Stimulated activated CD4-positive, alpha-beta T cell treated with anti-CD3 and anti-CD28 coated beads, TNF-alpha, amount 100 ng/mL, for 1 hour (primary cell): ENCODE results near the gene SPOCK1.
"Not testable (repeated sequence)": the region's sequence is repeated elsewhere in the genome, so short reads cannot be mapped to it uniquely, and the experiment has no call there.

Experiments used
- DNase-seq, 3 donors: peaks; one replicate each; pipeline ENCODE4 v3.0.0-alpha.2; 2020; ENCODE audit warnings: low read depth in 3 of 3, low spot score in 1 of 3

The SPOCK1 gene

DNA sequence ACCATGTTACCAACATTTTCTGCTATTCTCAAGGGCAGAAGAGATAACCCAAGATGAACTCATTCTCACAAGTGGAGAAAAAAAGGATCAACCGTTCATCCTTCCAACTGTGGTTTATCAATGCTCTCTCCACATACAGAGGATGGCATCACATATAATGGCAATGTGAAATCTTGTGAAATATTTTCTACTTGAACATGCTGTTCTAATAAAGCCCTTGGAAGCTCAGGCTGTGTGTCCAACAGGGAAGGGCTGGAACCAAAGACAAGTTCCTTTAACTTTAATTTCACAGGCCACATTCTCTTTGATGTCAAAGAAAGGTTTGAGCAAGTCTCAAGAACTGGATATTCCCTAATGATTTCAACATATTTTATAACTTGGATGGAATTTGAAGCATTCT, 230.5 kb downstream of the SPOCK1 start:
- no peak for DNase-seq

- no peak for DNase-seq
Observed at GRCh38 chr5:137266186-137266585, 232.9 kb downstream of the SPOCK1 start.

DNA sequence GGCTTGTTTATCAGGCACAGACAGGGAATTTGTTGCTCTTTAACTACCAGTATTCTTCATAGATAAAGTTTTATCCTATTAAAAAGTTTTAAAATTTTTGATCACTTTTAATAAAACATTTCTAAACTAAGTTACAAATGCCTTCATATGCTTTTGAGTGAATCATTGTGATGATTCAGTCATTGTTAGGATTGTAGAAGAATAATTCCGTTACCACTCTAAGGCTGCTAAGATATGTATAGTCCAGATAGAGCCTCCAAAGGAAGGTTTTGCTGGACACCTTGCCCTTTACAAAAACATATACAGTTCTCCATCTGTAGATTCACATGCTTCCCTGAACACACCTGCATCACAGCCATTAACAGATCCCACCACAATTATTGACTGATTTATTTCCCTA, 233.7 kb downstream of the SPOCK1 start:
- no peak for DNase-seq

DNA sequence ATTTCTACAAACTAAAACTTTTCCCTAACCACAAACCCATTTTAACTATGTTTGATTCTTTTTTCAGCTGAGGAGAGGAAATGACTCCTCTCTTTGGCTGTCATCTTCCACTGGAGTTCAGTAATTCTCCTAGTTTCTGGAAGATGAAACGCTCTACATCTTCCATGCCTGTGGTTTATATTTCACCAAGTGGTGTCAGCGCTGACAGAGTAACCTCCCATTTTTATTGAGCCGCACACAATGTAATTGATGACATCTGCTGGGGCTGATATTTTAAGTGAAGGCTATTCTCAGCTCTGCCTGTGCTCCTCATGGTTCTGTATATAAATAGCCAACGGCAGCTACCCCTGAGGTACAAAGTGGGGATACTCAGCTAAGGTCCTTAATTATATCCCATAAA, 234.6 kb downstream of the SPOCK1 start:
- no peak for DNase-seq

DNA sequence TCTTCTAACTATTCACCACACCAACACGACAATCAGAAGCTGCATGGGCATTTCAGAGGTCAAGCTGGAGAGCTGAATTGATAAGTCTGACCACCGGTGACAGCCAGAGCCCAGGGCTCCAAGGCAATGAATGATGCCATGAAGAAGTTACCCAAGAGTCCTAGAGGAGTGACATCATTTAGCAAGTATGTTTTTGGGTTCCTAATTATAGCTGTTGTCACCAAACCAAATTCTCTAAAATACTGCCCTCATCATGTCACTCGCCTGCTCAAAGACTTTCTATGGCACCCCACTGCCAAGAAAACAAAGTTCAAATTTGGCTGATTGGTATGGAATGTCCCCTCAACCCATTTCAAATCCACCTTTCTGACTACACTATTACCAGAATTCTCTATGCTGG, 235.1 kb downstream of the SPOCK1 start:
- DNase-seq = no peak

DNA sequence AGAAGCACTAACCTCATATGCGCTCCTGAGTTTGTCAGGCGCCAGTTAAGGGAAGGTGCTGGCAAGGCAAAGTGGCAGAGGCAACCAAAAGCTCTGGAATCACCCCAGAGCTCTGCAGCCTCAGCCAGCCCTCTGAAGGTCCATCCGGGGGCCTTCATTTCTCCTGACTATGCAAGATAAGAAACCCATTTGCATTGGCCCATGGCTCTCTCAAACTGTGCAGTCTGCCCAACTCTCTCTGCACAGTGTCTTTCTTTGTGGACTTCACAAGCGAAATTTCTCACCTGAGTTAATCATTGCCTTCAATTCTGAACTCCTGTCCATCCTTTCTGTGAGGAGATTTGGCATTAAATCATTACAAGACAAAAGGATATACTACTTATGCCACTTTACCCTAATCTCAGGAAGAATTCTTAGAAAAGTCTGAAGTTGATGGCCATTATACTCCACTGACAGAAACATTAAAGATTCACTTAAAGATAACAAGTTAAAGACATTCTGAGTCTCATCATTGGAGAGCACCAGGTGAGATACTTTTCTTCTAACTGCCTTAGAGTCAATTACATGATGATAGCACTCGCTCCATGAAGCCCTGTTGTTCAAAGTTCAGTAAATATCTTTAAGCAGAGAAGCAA, 235.6 kb downstream of the SPOCK1 start:
- no peak for DNase-seq

DNA sequence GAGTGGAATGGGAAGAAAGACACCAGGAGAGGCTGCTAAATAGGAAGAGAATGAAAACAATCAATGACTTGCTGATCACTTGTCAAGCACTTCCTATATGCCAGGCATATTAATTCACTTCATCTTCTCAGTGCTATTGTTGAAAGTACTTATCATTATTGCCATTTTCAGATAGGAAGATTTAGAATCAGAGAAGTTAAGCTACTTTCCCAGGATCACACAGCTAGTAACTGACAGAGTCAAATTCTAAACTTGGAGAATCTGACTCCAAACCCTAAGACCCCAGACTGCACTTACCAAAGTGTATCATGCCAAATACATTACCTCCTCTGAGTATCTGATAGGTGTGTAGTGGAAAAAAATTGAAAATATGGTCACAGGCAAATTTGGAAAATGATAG, 236.3 kb downstream of the SPOCK1 start:
- no peak for DNase-seq

GRCh38 chr5:137260820-137261695, 238.1 kb downstream of the SPOCK1 start:
- no peak for DNase-seq

GRCh38 chr5:137259115-137259514, 240.0 kb downstream of the SPOCK1 start:
- DNase-seq = not testable (repeated sequence)

GRCh38 chr5:137254119-137255090, 244.7 kb downstream of the SPOCK1 start:
- DNase-seq = no peak

- DNase-seq = no peak
Observed at GRCh38 chr5:137252512-137252911, 246.6 kb downstream of the SPOCK1 start.

GRCh38 chr5:137250421-137250820, 248.7 kb downstream of the SPOCK1 start:
- DNase-seq = no peak

DNA sequence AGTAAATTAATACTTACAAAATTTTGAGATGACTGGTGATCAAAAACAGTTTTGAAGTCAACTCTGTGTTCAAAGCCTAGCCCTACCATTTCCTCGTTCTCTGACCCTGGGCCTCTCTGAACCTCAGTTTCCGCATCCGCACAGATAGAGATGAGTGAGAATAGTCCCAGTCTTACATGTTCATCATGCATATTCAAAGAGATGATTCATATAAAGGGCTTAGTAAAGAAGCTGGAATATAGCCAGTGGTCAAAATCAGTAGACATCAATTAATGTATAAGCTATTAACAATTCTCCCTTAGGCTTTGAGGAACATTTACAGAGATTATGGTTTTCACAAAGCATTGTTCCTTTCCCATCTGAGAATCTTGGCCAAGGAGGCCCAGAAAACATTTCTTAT, 250.6 kb downstream of the SPOCK1 start:
- DNase-seq = no peak

DNA sequence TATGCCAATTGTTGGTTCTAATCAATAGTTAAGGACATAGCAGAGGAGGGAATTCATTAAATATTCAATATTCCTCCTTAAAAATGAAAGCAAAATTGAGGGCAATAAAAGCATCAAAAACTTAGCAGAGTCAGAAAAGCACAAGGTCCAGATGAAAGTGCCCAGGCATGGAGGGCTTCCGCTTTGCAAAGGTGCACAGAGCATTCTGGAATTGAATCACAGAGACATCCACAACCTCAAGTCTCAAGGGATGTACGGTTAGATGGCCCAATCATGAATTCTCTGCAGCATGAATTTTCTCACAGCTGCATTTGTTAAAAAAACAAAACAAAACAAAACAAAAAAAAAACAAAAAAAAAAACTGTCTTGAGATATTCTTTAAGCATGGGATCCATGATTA, 253.7 kb downstream of the SPOCK1 start:
- DNase-seq = no peak

DNA sequence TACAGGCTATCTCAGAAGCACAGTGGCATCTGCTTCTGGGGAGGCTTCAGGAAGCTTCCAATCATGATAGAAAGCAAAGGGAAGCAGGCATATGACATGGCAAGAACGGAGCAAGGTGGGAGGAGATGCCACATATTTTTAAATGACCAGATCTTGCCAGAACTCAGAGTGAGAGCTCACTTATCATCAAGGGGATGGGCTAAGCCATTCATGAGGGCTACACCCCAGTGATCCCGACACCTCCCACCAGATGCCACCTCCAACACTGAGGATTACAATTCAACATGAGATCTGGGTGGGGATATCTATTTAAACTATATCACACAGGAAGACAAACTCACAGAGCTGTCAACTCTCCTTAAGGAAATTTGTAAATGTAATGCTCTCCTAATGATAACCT, 258.8 kb downstream of the SPOCK1 start:
- DNase-seq = no peak

DNA sequence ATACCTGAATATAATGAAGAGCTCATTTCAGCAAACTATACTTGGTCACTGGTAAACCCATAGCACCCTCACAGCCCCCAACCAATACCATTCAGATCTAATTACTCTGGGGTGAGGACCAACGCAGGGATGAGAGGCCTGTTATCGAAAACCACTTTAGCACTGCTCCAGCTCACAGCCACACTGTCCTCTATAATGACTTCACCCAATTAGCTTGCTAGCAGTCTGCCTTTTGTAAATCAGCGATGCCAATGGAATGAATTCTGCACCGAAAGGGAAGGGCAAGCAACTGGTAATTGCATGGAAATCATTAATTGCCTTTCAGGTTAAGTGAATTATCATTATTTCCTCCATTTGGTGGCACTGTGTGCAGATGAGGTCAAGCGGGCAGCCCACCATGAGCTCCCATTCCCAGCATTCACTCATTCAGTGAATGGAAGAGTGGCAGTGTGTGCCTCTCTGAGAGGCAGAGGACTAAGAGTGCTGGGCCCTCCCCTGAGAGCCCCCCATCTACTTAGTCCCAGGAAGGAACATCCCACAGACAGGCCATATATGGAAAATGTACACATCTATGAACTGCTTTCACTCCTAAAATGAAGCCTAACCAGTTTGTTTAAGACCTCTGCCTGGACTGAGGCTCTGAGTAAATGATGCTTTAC, 262.1 kb downstream of the SPOCK1 start:
- no peak for DNase-seq

DNA sequence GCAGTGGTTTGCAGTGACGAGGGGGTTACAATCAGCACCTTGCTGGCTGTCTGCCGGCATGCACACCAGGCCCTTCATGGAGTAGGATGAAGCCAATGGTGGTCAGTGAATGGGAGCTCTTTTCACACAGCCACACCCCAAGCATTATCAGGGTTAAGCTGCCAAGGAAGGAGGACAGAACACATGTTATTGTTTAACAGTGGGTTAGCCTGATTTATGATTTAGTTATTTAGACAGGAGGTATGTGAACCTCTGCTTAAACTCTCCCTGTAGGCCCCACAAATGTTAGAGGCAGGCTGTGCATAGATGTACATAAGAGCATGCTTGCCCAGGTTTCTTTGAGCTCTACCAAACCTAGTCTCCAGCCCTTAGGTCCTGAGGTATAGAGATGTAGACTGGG, 262.9 kb downstream of the SPOCK1 start:
- DNase-seq = no peak

DNA sequence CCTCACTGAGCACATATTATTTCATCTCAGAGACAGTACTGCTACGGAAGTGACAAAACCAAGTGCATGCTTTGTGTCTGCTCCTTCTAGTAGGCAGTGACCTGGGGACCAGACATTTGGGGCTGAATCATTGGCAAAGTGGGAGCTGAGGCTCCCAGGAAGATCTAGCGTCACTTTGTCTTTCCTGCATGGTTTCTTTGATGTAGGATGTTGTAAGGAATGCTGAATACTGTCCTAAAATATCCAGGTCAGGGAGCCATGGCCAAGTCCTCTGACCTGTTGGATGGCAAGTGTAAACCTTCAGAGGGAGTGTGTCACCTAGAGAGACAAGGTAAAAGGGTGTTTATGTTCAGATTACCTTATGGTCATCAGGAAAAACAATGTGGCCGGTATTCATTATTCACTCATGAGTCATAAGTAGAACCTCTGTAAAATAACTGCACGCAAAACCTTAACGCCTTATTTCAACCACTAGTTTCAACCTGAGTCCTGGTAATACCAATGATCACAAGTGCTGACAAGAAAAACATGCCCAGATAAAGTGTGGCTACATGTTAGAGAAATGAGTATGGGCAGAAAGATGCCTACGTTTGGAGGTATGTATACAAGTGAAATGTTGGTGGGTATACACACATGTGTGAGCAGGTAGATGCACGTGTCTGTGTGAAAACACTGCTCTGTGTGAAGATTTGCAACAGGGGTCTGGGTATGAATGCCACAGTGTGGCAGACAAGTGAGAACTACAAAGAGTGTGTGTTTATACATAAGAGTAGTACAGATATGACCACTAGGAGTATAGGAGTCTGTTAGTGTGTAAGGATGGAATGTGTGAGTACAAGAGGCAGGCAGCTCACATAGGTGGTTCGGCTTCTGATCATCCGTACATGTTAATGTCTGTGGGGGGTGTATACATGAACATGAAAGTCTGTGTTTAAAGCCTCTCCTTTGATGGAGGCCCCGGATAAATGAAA, 263.9 kb downstream of the SPOCK1 start:
- no peak for DNase-seq

DNA sequence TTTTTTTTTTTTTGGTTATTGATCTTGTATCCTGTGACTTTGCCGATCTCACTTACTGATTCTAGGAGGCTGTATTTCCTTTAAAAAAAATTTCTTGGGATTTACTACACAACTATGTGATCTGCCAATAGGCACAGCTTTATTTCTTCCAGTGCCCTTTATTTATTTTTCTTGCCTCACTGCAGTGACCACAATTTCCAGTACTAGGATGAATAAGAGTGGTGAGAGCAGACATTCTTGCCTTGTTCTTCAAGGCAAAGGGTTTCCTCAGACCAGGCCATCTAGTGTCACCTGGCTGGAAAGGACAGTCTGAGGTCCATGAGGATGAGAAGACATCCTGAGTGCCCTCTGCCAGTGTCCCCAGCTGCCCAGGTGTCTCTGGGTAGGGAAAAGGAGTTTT, 265.4 kb downstream of the SPOCK1 start:
- no peak for DNase-seq

DNA sequence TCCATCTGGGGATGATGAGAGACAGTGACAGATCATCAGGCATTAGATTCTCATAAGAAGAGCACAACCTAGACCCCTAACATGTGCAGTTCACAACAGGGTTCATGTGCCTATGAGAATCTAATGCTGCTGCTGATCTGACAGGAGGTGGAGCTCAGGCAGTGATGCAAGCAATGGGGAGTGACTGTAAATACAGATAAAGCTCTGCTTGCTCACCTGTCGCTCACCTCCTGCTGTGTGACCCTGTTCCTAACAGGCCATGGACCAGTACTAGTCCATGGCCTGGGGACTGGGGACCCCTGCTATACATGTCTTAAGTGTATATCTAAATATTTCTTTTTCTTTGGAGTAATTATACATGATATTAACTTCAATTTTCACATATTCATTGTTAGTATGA, 265.8 kb downstream of the SPOCK1 start:
- not testable (repeated sequence) for DNase-seq
